HepG2 (cell line): Measurements from ENCODE around the gene SNX21. TPM values are rescaled to one million over a fixed set of nuclear protein-coding genes. Genes with fewer than 3 reads are reported as not detected.

ENCODE experiments used
- HMGXB3 ChIP-seq: sonication (generic); formaldehyde crosslinking; IDR thresholded peaks from 2 replicates; pipeline ENCODE4 v1.4.0; 2020; ENCODE audit warnings: missing genetic modification reagents, borderline replicate concordance
- MLXIP ChIP-seq: sonication (generic); formaldehyde crosslinking; IDR thresholded peaks from 2 replicates; pipeline ENCODE4 v1.9.0; 2021; ENCODE audit warnings: missing genetic modification reagents, borderline replicate concordance
- MXD1 ChIP-seq: sonication (generic); formaldehyde crosslinking; IDR thresholded peaks from 2 replicates; pipeline ENCODE4 v1.4.0; 2020; ENCODE audit warnings: mild to moderate bottlenecking, missing genetic modification reagents
- MXD3 ChIP-seq: IDR thresholded peaks from 2 replicates; pipeline ENCODE4 v1.6.1; 2016; ENCODE audit warnings: mild to moderate bottlenecking, missing biosample characterization, missing genetic modification reagents
- RXRA ChIP-seq: sonication (generic); formaldehyde crosslinking; IDR thresholded peaks from 2 replicates; pipeline ENCODE4 v1.5.1; 2020; ENCODE audit warnings: missing genetic modification reagents
- SATB2 ChIP-seq: sonication (generic); formaldehyde crosslinking; IDR thresholded peaks from 2 replicates; pipeline ENCODE4 v1.5.0; 2020; ENCODE audit warnings: missing genetic modification reagents
- SIX1 ChIP-seq: sonication (generic); formaldehyde crosslinking; IDR thresholded peaks from 2 replicates; pipeline ENCODE4 v1.4.0; 2020; ENCODE audit warnings: missing genetic modification reagents, borderline replicate concordance
- SNAPC2 ChIP-seq: sonication (generic); formaldehyde crosslinking; IDR thresholded peaks from 2 replicates; pipeline ENCODE4 v1.8.1; 2022; ENCODE audit warnings: mild to moderate bottlenecking, missing genetic modification reagents
- ZFYVE20 ChIP-seq: sonication (generic); formaldehyde crosslinking; IDR thresholded peaks from 2 replicates; pipeline ENCODE4 v1.8.0; 2023; ENCODE audit warnings: low read depth, mild to moderate bottlenecking, moderate library complexity, missing genetic modification reagents, borderline replicate concordance
- ZNF225 ChIP-seq: sonication (generic); formaldehyde crosslinking; IDR thresholded peaks from 2 replicates; pipeline ENCODE4 v1.4.0; 2020; ENCODE audit warnings: mild to moderate bottlenecking, missing genetic modification reagents
- ZNF616 ChIP-seq: sonication (generic); formaldehyde crosslinking; IDR thresholded peaks from 2 replicates; pipeline ENCODE4 v1.5.0; 2020; ENCODE audit warnings: low read depth, mild to moderate bottlenecking, missing genetic modification reagents
- ZNF704 ChIP-seq: sonication (generic); formaldehyde crosslinking; IDR thresholded peaks from 2 replicates; pipeline ENCODE4 v1.8.1; 2023; ENCODE audit warnings: mild to moderate bottlenecking, inconsistent platforms, moderate library complexity, missing genetic modification reagents, borderline replicate concordance
- ZNF724P ChIP-seq: sonication (generic); formaldehyde crosslinking; IDR thresholded peaks from 2 replicates; pipeline ENCODE4 v1.8.0; 2022; ENCODE audit warnings: missing genetic modification reagents, borderline replicate concordance
- ZNF749 ChIP-seq: sonication (generic); formaldehyde crosslinking; IDR thresholded peaks from 2 replicates; pipeline ENCODE4 v1.8.0; 2022; ENCODE audit warnings: mild to moderate bottlenecking, missing genetic modification reagents, moderate library complexity, borderline replicate concordance
- ZNF816 ChIP-seq: sonication (generic); formaldehyde crosslinking; IDR thresholded peaks from 2 replicates; pipeline ENCODE4 v1.8.0; 2022; ENCODE audit warnings: missing genetic modification reagents, mild to moderate bottlenecking, borderline replicate concordance
- polyA plus RNA-seq, 8 experiments: library from polyadenylated mRNA; depleted of rRNA in 3 of 8; stranded (reverse) in 7 of 8; unstranded in 1 of 8; fragments of >200 nt; fragmentation: Illumina TruSeq in 4 of 8; extraction: Trizol in 4 of 8; gene quantifications; 2 replicates each; pipeline versions ENCODE4 v1.2.1 to v1.2.3, GENCODE V29; 2011 to 2016; ENCODE audit warnings: low read depth in 4 of 8, missing spikeins in 1 of 8, mixed read lengths in 1 of 8; ENCODE audit not compliant: insufficient read depth in 1 of 8
- total RNA-seq, 5 experiments: library from RNA; depleted of rRNA; stranded (reverse); fragments of >200 nt; fragmentation: Illumina TruSeq; extraction: Trizol; gene quantifications; 2 replicates each; pipeline ENCODE4 v1.2.3, GENCODE V29; 2016; ENCODE audit warnings: low read depth in 1 of 5

SNX21 gene
- total and polyA plus RNA-seq, 2 of the 13 experiments (the other 11 are each of a cell fraction or from before 2014, with no cell fraction given), result 7.7 to 12.8 TPM

- TF ChIP-seq HMGXB3 (peak; percentile 85; the same call in 1 of the 2 replicates), ZNF616 (CRISPR knock-in tag) (no peak; the same call in 1 of the 2 replicates), MXD3 (0 out of 2 replicates have a peak, but pooled peaks have one; percentile 50), SIX1 (CRISPR knock-in tag) (peak; percentile 50; the same call in 1 of the 2 replicates), RXRA (peak; percentile 95), ZNF225 (CRISPR knock-in tag) (peak; percentile 86), ZFYVE20 (CRISPR knock-in tag) (no peak), SNAPC2 (CRISPR knock-in tag) (peak; percentile 81), SATB2 (CRISPR knock-in tag) (no peak; the same call in 1 of the 2 replicates), ZNF816 (no peak), ZNF724P (CRISPR knock-in tag) (no peak), ZNF749 (CRISPR knock-in tag) (0 out of 2 replicates have a peak, but pooled peaks have one; percentile 41), ZNF704 (CRISPR knock-in tag) (peak; percentile 90), MLXIP (CRISPR knock-in tag) (no peak), MXD1 (CRISPR knock-in tag) (peak; percentile 35; the same call in 1 of the 2 replicates)
Observed at GRCh38 chr20:45880988-45881788, 47.6 kb downstream of the SNX21 start, which contains the start of gene ZSWIM1 (continued).
